ENCODE data around the gene HMGCL.

Gene HMGCL

GRCh38 chr1:23801876-23802275 lies 23.4 kb downstream of the HMGCL start:
- TF ChIP-seq, protein P1, sequence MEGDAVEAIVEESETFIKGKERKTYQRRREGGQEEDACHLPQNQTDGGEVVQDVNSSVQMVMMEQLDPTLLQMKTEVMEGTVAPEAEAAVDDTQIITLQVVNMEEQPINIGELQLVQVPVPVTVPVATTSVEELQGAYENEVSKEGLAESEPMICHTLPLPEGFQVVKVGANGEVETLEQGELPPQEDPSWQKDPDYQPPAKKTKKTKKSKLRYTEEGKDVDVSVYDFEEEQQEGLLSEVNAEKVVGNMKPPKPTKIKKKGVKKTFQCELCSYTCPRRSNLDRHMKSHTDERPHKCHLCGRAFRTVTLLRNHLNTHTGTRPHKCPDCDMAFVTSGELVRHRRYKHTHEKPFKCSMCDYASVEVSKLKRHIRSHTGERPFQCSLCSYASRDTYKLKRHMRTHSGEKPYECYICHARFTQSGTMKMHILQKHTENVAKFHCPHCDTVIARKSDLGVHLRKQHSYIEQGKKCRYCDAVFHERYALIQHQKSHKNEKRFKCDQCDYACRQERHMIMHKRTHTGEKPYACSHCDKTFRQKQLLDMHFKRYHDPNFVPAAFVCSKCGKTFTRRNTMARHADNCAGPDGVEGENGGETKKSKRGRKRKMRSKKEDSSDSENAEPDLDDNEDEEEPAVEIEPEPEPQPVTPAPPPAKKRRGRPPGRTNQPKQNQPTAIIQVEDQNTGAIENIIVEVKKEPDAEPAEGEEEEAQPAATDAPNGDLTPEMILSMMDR (IDR thresholded peaks at IDR 0.05; ENCODE audit: borderline replicate concordance, insufficient read depth, low read depth, low read length): no peak
- no peak overlapping the region for H3K4me3 ChIP-seq (ENCODE audit: low read depth, low read length)

DNA sequence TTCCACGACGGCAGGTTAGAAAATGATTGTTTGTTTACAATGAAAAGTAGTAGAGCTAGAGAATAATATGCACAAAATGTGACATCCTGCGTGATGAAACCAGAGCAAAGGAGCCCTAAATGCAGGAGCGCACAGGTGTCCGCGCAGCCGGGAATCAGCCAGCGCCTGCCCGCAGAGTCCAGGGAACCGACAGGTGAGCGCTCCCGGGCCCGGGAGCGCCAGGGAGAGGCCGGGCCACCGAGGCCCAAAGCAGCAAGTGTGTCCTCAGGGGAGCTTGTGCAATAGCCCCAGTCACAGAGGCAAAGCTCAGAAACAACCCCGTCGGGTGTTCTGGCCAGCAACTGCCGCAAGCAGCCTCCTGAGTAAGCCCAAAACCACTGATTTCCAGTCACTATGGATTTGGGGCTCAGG lies 23.9 kb downstream of the HMGCL start:
- peak overlapping the region; percentile 90 for H3K4me3 ChIP-seq (ENCODE audit: low read depth, low read length)
- TF ChIP-seq, protein P1 (IDR thresholded peaks at IDR 0.05; ENCODE audit: borderline replicate concordance, insufficient read depth, low read depth, low read length): no peak

DNA sequence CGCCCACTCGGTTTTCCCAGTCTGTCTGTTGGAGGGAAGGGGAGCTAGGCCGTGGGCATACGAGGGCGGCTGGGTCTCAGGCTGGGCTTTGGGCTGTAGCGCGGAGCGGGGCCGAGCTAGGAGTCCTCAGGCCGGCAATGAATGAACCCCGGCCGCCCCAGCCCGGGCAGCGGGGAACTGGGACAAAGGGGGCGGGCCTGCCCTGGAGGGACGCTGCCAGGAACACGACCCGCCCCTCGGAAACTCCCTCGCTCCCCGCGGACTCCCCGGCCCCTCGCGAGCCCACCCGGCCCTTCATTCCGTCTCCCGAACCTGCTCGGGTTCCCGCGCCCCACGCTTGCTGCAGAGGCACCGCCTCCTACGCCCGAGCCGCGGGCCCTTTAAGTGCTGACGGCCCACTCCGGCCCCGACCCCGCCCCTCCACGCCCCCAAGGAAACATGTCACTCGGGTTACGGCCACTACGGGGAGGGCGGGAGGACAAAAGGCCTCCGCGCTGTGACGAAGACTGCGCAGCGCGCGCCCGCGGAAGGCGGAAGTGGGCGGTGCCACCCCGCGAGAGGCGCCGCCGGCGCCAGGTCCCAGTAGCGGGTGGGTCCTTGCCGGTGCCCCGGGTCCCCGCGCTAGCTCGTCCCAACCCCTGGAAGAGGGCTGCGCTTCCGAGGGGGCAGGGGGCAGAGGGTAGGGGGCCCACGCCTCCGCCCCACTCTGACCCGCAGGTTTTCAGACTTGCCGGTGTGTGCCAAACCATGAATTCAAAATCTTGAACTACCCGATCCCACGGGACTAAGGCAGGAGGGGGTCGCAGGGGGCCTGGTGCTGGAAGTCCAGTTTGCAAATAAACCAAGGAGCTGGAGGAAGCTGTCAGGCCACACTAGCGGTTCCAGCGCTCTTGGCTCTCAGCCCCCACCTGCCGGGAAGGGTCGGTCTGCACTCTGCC lies 24.6 kb downstream of the HMGCL start, which contains the start of gene GALE:
TSS of gene GALE (minus strand) at position 355 of the 938 bp plus-strand sequence. CDS start 1,747 bp downstream, outside the sequence.
- H3K4me3 ChIP-seq (ENCODE audit: low read depth, low read length): peak within 1 kb of the TSS; percentile 90
- TF ChIP-seq, protein P1 (IDR thresholded peaks at IDR 0.05; ENCODE audit: borderline replicate concordance, insufficient read depth, low read depth, low read length): no peak

- TF ChIP-seq, protein P1 (IDR thresholded peaks at IDR 0.05; ENCODE audit: borderline replicate concordance, insufficient read depth, low read depth, low read length): no peak
- peak overlapping the region; percentile 90 for H3K4me3 ChIP-seq (ENCODE audit: low read depth, low read length)
These were observed 25.4 kb downstream of the HMGCL start for GRCh38 chr1:23799570-23800399.

DNA sequence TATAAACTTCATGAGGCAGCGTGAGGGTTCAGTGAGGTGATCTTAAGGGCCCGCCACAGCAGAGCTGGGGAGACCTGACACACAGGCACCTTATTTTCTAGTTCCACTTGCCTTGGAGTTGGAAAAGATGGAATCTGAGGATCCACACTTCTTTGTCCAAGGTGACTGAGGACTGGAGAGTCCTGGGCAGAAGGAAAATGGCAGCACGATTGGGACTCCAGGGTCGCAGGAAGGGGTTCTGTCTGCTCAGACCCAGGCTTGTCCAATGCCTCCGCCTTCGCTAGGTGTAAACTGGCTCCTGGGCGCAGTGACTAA lies 26.0 kb downstream of the HMGCL start:
- peak overlapping the region; percentile 90 for H3K4me3 ChIP-seq (ENCODE audit: low read depth, low read length)
- TF ChIP-seq, protein P1 (IDR thresholded peaks at IDR 0.05; ENCODE audit: borderline replicate concordance, insufficient read depth, low read depth, low read length): no peak

DNA sequence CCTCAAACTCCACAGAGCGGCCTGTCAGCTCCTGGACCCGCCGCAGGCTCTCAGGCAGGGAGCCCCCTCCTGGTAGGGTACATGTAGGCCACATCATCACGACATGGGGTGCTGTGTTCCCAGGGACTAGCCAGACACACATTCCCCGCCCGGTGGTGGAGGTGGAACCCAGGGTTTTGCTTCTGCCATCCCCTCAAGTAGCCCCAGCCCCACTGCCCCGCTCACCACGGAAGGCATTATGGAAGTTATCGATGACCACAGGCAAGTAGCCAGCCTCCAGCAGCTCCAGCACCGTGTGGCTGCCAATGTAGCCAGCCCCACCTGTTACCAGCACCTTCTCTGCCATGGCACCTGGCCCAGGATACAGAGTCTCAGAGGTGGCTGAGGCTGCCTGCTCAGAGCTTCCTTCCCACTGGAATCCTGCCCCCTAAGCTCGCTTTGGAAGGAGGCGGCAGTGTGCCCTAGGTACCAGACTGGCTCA lies 26.5 kb downstream of the HMGCL start:
- H3K4me3 ChIP-seq (ENCODE audit: low read depth, low read length): no peak overlapping the region
- TF ChIP-seq, protein P1 (IDR thresholded peaks at IDR 0.05; ENCODE audit: borderline replicate concordance, insufficient read depth, low read depth, low read length): peak; percentile 30; the same call in 1 of the 2 replicates

All from GM12875 (cell line).